K562 (cell line): ENCODE measurements around the gene FGF9. TPM values are rescaled to one million over a fixed set of nuclear protein-coding genes. Genes with fewer than 3 reads are reported as not detected.

Experiments
- ATAC-seq: fragments of 200-7000 bp; cut with Tn5 transposase; 3 replicates; pipeline ENCODE4 v1.9.1; 2020; ENCODE audit warnings: moderate library complexity
- BruUV-seq: library from RNA; stranded (reverse); fragments of 400-500 nt; replicated peaks from 2 replicates; lab custom pipeline; 2021; lab: Mats Ljungman, UMichigan
- CTCF ChIA-PET: fragments of 300-600 bp; formaldehyde crosslinking; extraction: SDS; loops from one replicate; lab custom pipeline; 2021; ENCODE audit warnings: low intra/inter-chr PET ratio; lab: Yijun Ruan, JAX
- POLR2A ChIA-PET: fragments of 300-600, 350-650 bp; sonication (Branson Sonifier 250); formaldehyde crosslinking; extraction: SDS; loops from one replicate; lab custom pipeline; 2021; ENCODE audit warnings: antibody characterized with exemption, inconsistent platforms; lab: Yijun Ruan, JAX
- DNase-seq, 4 experiments: peaks; one replicate each; pipeline versions ENCODE4 v3.0.0 to v3.0.0-alpha.2; 2011 to 2018; ENCODE audit warnings: low spot score in 3 of 4, mixed read lengths in 3 of 4; ENCODE audit errors: extremely low read depth in 1 of 4
- FAIRE-seq: peaks from 2 replicates; lab custom pipeline; 2011; peaks lifted over from hg19 to GRCh38; lab: Jason Lieb, UNC
- H2AFZ ChIP-seq: 2 replicates; pipeline ENCODE4 v1.6.0; 2011; ENCODE audit warnings: low read depth, low read length, control low read depth, inconsistent platforms
- H3K27ac ChIP-seq: fragments of 200-600 bp; 3 replicates; pipeline ENCODE4 v1.8.0; 2011; ENCODE audit warnings: low read depth, mild to moderate bottlenecking, control low read depth, inconsistent platforms, low read length, moderate library complexity, mixed read lengths; ENCODE audit errors: extremely low read depth
- H3K27me3 ChIP-seq, 2 experiments: fragments of 300-600 bp in 1 of 2; 2 replicates in 1 of 2; 3 replicates in 1 of 2; pipeline versions ENCODE4 v1.6.0 to v1.8.0; 2011; ENCODE audit warnings: inconsistent platforms in 2 of 2, low read length in 2 of 2, mild to moderate bottlenecking in 1 of 2, mixed read lengths in 1 of 2, moderate library complexity in 1 of 2; ENCODE audit not compliant: control insufficient read depth in 2 of 2, insufficient read depth in 2 of 2
- H3K36me3 ChIP-seq: fragments of 300-600 bp; 3 replicates; pipeline ENCODE4 v1.8.0; 2011; ENCODE audit warnings: mild to moderate bottlenecking, low read length, inconsistent platforms; ENCODE audit not compliant: control insufficient read depth, insufficient read depth
- H3K4me1 ChIP-seq, 2 experiments: fragments of 200-600 bp in 1 of 2; replicated peaks in 1 of 2; 2 replicates in 1 of 2; 3 replicates in 1 of 2; pipeline versions ENCODE4 v1.5.1 to v1.8.0; 2011; ENCODE audit warnings: inconsistent platforms in 2 of 2, low read length in 2 of 2, mild to moderate bottlenecking in 1 of 2, mixed read lengths in 1 of 2, moderate library complexity in 1 of 2; ENCODE audit not compliant: control insufficient read depth in 2 of 2, insufficient read depth in 2 of 2
- H3K4me2 ChIP-seq: 2 replicates; pipeline ENCODE4 v1.6.1; 2011; ENCODE audit warnings: low read length, control low read depth, inconsistent platforms, mixed read lengths; ENCODE audit not compliant: insufficient read depth
- H3K4me3 ChIP-seq: fragments of 200-600 bp; sonication (generic), shearing (Covaris generic); 2 replicates; pipeline ENCODE4 v1.5.1; 2016; ENCODE audit warnings: control low read depth, inconsistent platforms
- H3K79me2 ChIP-seq: fragments of 200-600 bp; 3 replicates; pipeline ENCODE4 v1.8.0; 2011; ENCODE audit warnings: low read length, inconsistent platforms; ENCODE audit not compliant: control insufficient read depth, insufficient read depth
- H3K9ac ChIP-seq, 2 experiments: 2 replicates each; pipeline versions ENCODE4 v1.6.0 to v1.6.1; 2011; ENCODE audit warnings: low read depth in 2 of 2, low read length in 2 of 2, control low read depth in 1 of 2, inconsistent platforms in 1 of 2, mild to moderate bottlenecking in 1 of 2, mixed read lengths in 1 of 2; ENCODE audit not compliant: insufficient read depth in 1 of 2
- H3K9me1 ChIP-seq: one replicate; pipeline ENCODE4 v1.6.0; 2011; ENCODE audit warnings: inconsistent platforms, mild to moderate bottlenecking, low read length, moderate library complexity; ENCODE audit not compliant: control insufficient read depth, insufficient read depth
- H3K9me3 ChIP-seq: replicated peaks from 2 replicates; pipeline ENCODE4 v1.5.1; 2011; ENCODE audit warnings: low read depth, low read length, inconsistent platforms; ENCODE audit not compliant: control insufficient read depth, insufficient read depth
- H4K20me1 ChIP-seq: replicated peaks from 2 replicates; pipeline ENCODE4 v1.6.1; 2011; ENCODE audit warnings: low read length, inconsistent platforms, mixed read lengths; ENCODE audit not compliant: control insufficient read depth, insufficient read depth
- ATF3 ChIP-seq, 2 experiments: fragments of 450-650 bp in 1 of 2; sonication (generic) in 1 of 2; formaldehyde crosslinking in 1 of 2; IDR thresholded peaks in 1 of 2; conservative IDR thresholded peaks in 1 of 2; 2 replicates each; pipeline versions ENCODE4 v1.6.1 to v1.8.1; 2016 to 2023; ENCODE audit warnings: mild to moderate bottlenecking in 2 of 2, moderate library complexity in 2 of 2, inconsistent platforms in 1 of 2, missing genetic modification reagents in 1 of 2
- E2F8 ChIP-seq: fragments of 450-650 bp; IDR thresholded peaks from 2 replicates; pipeline ENCODE4 v1.7.1; 2018; ENCODE audit warnings: mild to moderate bottlenecking, low read depth; ENCODE audit not compliant: partially characterized antibody
- ELK1 ChIP-seq: sonication (generic); formaldehyde crosslinking; IDR thresholded peaks from 2 replicates; pipeline ENCODE4 v1.8.1; 2022; ENCODE audit warnings: missing genetic modification reagents
- FOXK1 ChIP-seq: sonication (generic); formaldehyde crosslinking; IDR thresholded peaks from 2 replicates; pipeline ENCODE4 v1.8.0; 2022; ENCODE audit warnings: missing genetic modification reagents, mild to moderate bottlenecking, borderline replicate concordance
- JUND ChIP-seq, 2 experiments: IDR thresholded peaks; 2 replicates in 1 of 2; 3 replicates in 1 of 2; pipeline ENCODE4 v1.6.1; 2011; ENCODE audit warnings: borderline replicate concordance in 2 of 2, low read depth in 2 of 2, low read length in 2 of 2, improper control_type of control experiment in 1 of 2, missing biosample characterization in 1 of 2, missing genetic modification characterization in 1 of 2, missing genetic modification reagents in 1 of 2
- KAT2B ChIP-seq: IDR thresholded peaks from one replicate; pipeline ENCODE4 v1.6.1; 2012; ENCODE audit warnings: low read depth, mild to moderate bottlenecking, control low read depth, inconsistent platforms, low read length, moderate library complexity
- KLF16 ChIP-seq: IDR thresholded peaks from 2 replicates; pipeline ENCODE4 v1.6.1; 2016; ENCODE audit warnings: antibody characterized with exemption
- MCM5 ChIP-seq: fragments of 450-650 bp; IDR thresholded peaks from 2 replicates; pipeline ENCODE4 v1.6.1; 2016; ENCODE audit warnings: low read depth
- NCOR1 ChIP-seq: fragments of 450-650 bp; IDR thresholded peaks from 2 replicates; pipeline ENCODE4 v1.6.1; 2016; ENCODE audit warnings: mild to moderate bottlenecking, moderate library complexity
- NEUROD1 ChIP-seq: fragments of 150-350 bp; IDR thresholded peaks from 2 replicates; pipeline ENCODE4 v1.6.1; 2014; ENCODE audit warnings: borderline replicate concordance, low read length, low read depth; ENCODE audit not compliant: partially characterized antibody
- PHF20 ChIP-seq: fragments of 450-650 bp; IDR thresholded peaks from 2 replicates; pipeline ENCODE4 v1.6.1; 2018; ENCODE audit not compliant: partially characterized antibody
- YY1 ChIP-seq, 3 experiments: IDR thresholded peaks; 2 replicates each; pipeline ENCODE4 v1.6.1; 2011; ENCODE audit warnings: low read length in 2 of 3, mild to moderate bottlenecking in 2 of 3, moderate library complexity in 2 of 3, borderline replicate concordance in 1 of 3, control low read depth in 1 of 3, low read depth in 1 of 3; ENCODE audit not compliant: insufficient read depth in 3 of 3, insufficient replicate concordance in 2 of 3, control insufficient read depth in 1 of 3, insufficient read length in 1 of 3; ENCODE audit errors: extremely low read depth in 1 of 3
- ZC3H4 ChIP-seq: sonication (generic); formaldehyde crosslinking; IDR thresholded peaks from 2 replicates; pipeline ENCODE4 v1.9.0; 2021; ENCODE audit warnings: missing genetic modification reagents, borderline replicate concordance
- ZNF217 ChIP-seq: sonication (generic); formaldehyde crosslinking; IDR thresholded peaks from 2 replicates; pipeline ENCODE4 v1.8.0; 2022; ENCODE audit warnings: mild to moderate bottlenecking, missing genetic modification reagents
- ZNF561 ChIP-seq: fragments of 450-650 bp; formaldehyde crosslinking; conservative IDR thresholded peaks from 2 replicates; pipeline ENCODE4 v1.4.0; 2020; ENCODE audit warnings: mild to moderate bottlenecking, moderate library complexity
- WGBS: fragments of 100-300 bp; shearing (Covaris generic); methylation state at CpG from one replicate; pipeline ENCODE4 v1.1.6; 2016; ENCODE audit warnings: low coverage, mixed read lengths; ENCODE audit not compliant: insufficient coverage; ENCODE audit errors: missing lambda C conversion rate; 5-methylcytosine and 5-hydroxymethylcytosine counted together
- in situ Hi-C: fragments of 300-500 bp; cut with MboI; formaldehyde crosslinking; loops from 4 replicates; pipeline ENCODE4 v1.15.0; 2018; ENCODE audit warnings: inconsistent platforms, mixed read lengths
- intact Hi-C: fragments of 100-400 bp; cut with micrococcal nuclease; formaldehyde crosslinking; loops from 2 replicates; pipeline ENCODE4 v1.14.2; 2022
- polyA plus RNA-seq, 8 experiments: library from polyadenylated mRNA; depleted of rRNA in 4 of 8; stranded (reverse) in 5 of 8; unstranded in 3 of 8; fragments of >200 nt; fragmentation: Nextera tagmentation in 2 of 8; fragmentation: Illumina TruSeq in 1 of 8; extraction: Ambion mirVana in 2 of 8; extraction: Trizol in 1 of 8; gene quantifications; 2 replicates each; pipeline versions ENCODE4 v1.2.1 to v1.2.3, GENCODE V29; 2011 to 2014; ENCODE audit warnings: inconsistent platforms in 1 of 8, missing spikeins in 1 of 8
- total RNA-seq, 7 experiments: library from RNA; depleted of rRNA in 6 of 7; stranded (reverse); fragments of >200 nt in 6 of 7; fragmentation: Illumina TruSeq in 2 of 7; extraction: Trizol in 2 of 7; gene quantifications; 2 replicates each; pipeline versions ENCODE4 v1.2.1 to v1.2.3, GENCODE V29; 2011 to 2021; ENCODE audit warnings: low replicate concordance in 1 of 7

FGF9 gene
- total and polyA plus RNA-seq, 9 of the 15 experiments (the other 6 are each of a cell fraction or from before 2014, with no cell fraction given) = not detected

GRCh38 chr13:21657538-21657937 is 13.3 kb upstream of the FGF9 start:
- DNase-seq (peak in 1 of 4 experiments; percentile 20), FAIRE-seq (no peak), ATAC-seq (0 out of 3 replicates have a peak, but pooled peaks have one; percentile 34)
- ChIA-PET CTCF (no interaction called here), POLR2A (interaction anchor here (1.1 kb wide), 1 partner anchor 19 kb away, joined by 3 read pairs; no protein-coding TSS in a partner anchor)
- Histone ChIP-seq H3K4me1 (no peaks in the 10 kb centered on the region), H3K27me3 (no peaks in the 10 kb centered on the region; a peak in 1 of 5 replicates), H3K4me2 (no peak overlapping the region; the same call in 1 of the 2 replicates), H3K36me3 (no peaks in the 10 kb centered on the region), H3K9ac (no peak overlapping the region), H3K4me3 (no peak overlapping the region), H3K9me1 (no peaks in the 10 kb centered on the region), H3K79me2 (no peaks in the 10 kb centered on the region), H4K20me1 (no peaks in the 10 kb centered on the region), H3K27ac (no peak overlapping the region), H3K9me3 (no peaks in the 10 kb centered on the region), H2AFZ (peak overlapping the region; percentile 40; the same call in 1 of the 2 replicates)
- WGBS = 0% methylated on average over 4 of the region's 4 CpGs
- in situ Hi-C loops = no loop called here
- no TSS peak for BruUV-seq
- intact Hi-C loops = no loop called here
- TF ChIP-seq YY1 (IDR thresholded peaks at IDR 0.05; ENCODE audit: borderline replicate concordance in 1 of 3, control insufficient read depth in 1 of 3, extremely low read depth in 1 of 3, insufficient read depth in 3 of 3, insufficient read length in 1 of 3, insufficient replicate concordance in 2 of 3, low read depth in 1 of 3, low read length in 2 of 3) = peak in 1 of 3 experiments; percentile 20
- TF ChIP-seq ATF3 (IDR thresholded peaks at IDR 0.05) = peak; percentile 67
- TF ChIP-seq ATF3 (CRISPR knock-in tag; conservative IDR thresholded peaks at IDR 0.05) = no peak
- no peak for TF ChIP-seq ZNF561
- no peak for TF ChIP-seq KAT2B
- no peak for TF ChIP-seq PHF20
- TF ChIP-seq ELK1 (CRISPR knock-in tag) = no peak
- no peak for TF ChIP-seq KLF16
- no peak for TF ChIP-seq NEUROD1
- no peak for TF ChIP-seq NCOR1
- no peak for TF ChIP-seq ZC3H4 (CRISPR knock-in tag)
- no peak for TF ChIP-seq MCM5
- TF ChIP-seq JUND (IDR thresholded peaks at IDR 0.05; ENCODE audit: borderline replicate concordance, low read depth, low read length) = peak; percentile 69; the same call in 1 of the 2 replicates
- TF ChIP-seq JUND (tag; IDR thresholded peaks at IDR 0.05; ENCODE audit: borderline replicate concordance, low read depth, low read length) = peak; percentile 64; the same call in 2 of the 3 replicates
- no peak for TF ChIP-seq ZNF217 (CRISPR knock-in tag)
- no peak for TF ChIP-seq E2F8
- TF ChIP-seq FOXK1 (CRISPR knock-in tag) = no peak
